ENCODE measurements around the gene CRELD2. TPM values are rescaled to one million over a fixed set of nuclear protein-coding genes. Genes with fewer than 3 reads are reported as not detected.
A peak's percentile ranks its signal among the peaks of the same experiment; 100 is the strongest.

The CRELD2 gene, protein sequence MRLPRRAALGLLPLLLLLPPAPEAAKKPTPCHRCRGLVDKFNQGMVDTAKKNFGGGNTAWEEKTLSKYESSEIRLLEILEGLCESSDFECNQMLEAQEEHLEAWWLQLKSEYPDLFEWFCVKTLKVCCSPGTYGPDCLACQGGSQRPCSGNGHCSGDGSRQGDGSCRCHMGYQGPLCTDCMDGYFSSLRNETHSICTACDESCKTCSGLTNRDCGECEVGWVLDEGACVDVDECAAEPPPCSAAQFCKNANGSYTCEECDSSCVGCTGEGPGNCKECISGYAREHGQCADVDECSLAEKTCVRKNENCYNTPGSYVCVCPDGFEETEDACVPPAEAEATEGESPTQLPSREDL
- total RNA-seq (10 to 100 TPM; 35.4 to 83.0 (median 81.1) TPM), polyA plus RNA-seq (10 to 100 TPM; 19.4 to 30.4 (median 29.0) TPM)
- long read RNA-seq, donor 1, partial matches to known transcripts = 0 of 1 reads
- long read RNA-seq, donor 1, other reads (novel, unspliced or antisense) = 0 of 1 reads
- long read RNA-seq, donor 2, transcript CRELD2-201 (10 exons, 1,357 nt) = major isoform, 6 of 11 reads
- long read RNA-seq, donor 2, partial matches to known transcripts = 0 of 11 reads
- long read RNA-seq, donor 2, other reads (novel, unspliced or antisense) = 0 of 11 reads
- long read RNA-seq, donor 3, partial matches to known transcripts = 0 of 6 reads
- long read RNA-seq, donor 3, other reads (novel, unspliced or antisense) = 0 of 6 reads
- long read RNA-seq, donor 4 = 0 reads
- long read RNA-seq, donor 5, transcript CRELD2-201 (10 exons, 1,357 nt) = major isoform, 14 of 16 reads
- long read RNA-seq, donor 5, partial matches to known transcripts = 0 of 16 reads
- long read RNA-seq, donor 5, other reads (novel, unspliced or antisense) = 0 of 16 reads
- long read RNA-seq, donor 6, transcript CRELD2-201 (10 exons, 1,357 nt) = major isoform, 19 of 35 reads
- long read RNA-seq, donor 6, partial matches to known transcripts = 11 of 35 reads
- long read RNA-seq, donor 6, other reads (novel, unspliced or antisense) = 0 of 35 reads
- long read RNA-seq, donor 7, transcript CRELD2-201 (10 exons, 1,357 nt) = major isoform, 16 of 16 reads
- long read RNA-seq, donor 7, partial matches to known transcripts = 0 of 16 reads
- long read RNA-seq, donor 7, other reads (novel, unspliced or antisense) = 0 of 16 reads
- long read RNA-seq, donor 8, transcript CRELD2-201 (10 exons, 1,357 nt) = major isoform, 11 of 19 reads
- long read RNA-seq, donor 8, partial matches to known transcripts = 5 of 19 reads
- long read RNA-seq, donor 8, other reads (novel, unspliced or antisense) = 0 of 19 reads
- long read RNA-seq, donor 9, transcript CRELD2-201 (10 exons, 1,357 nt) = major isoform, 6 of 8 reads
- long read RNA-seq, donor 9, partial matches to known transcripts = 0 of 8 reads
- long read RNA-seq, donor 9, other reads (novel, unspliced or antisense) = 0 of 8 reads
- long read RNA-seq, donor 10, partial matches to known transcripts = 0 of 1 reads
- long read RNA-seq, donor 10, other reads (novel, unspliced or antisense) = 0 of 1 reads

- Histone ChIP-seq H3K27me3 (no peaks in the 10 kb centered on the region), H3K4me3 (peak within 1 kb of the TSS; percentile 79 to 93 (median 88)), H3K4me1 (peaks cover 17 to 34% (median 33%) of the 10 kb centered on the region in 4 donors), H3K9me3 (no peaks in the 10 kb centered on the region), H3K27ac (peak within 1 kb of the TSS; percentile 90 to 99 (median 97)), H3K36me3 (peaks cover 11 to 44% (median 41%) of the 10 kb centered on the region in 4 donors)
- 0 to 1% (median 0%) methylated on average over 40 to 103 of the region's 103 CpGs for WGBS, 5 donors
- peak; percentile 99 for DNase-seq
- intact Hi-C loops (cut with DNase I; ENCODE audit: low total_unique reads) = no loop called here
- peak in 2 of 3 donors; percentile 68 to 76 for TF ChIP-seq POLR2AphosphoS5 (IDR thresholded peaks at IDR 0.05)
- no peak for TF ChIP-seq EP300 (IDR thresholded peaks at IDR 0.05)
These were observed at the start of gene CRELD2, which contains the start of gene ALG12 for GRCh38 chr22:49917974-49918910. Gene CRELD2 (plus strand): TSS chr22:49918634. CDS start chr22:49918770, 136 bp downstream. Gene ALG12 (minus strand): TSS chr22:49918438. CDS start chr22:49913765, 4,673 bp downstream.

GRCh38 chr22:49869086-49869830 lies 49.2 kb upstream of the CRELD2 start:
- WGBS, 5 donors = 91 to 92% (median 91%) methylated on average over 17 of the region's 17 CpGs
- Histone ChIP-seq H3K27ac (no peak overlapping the region), H3K4me1 (no peaks in the 10 kb centered on the region), H3K27me3 (no peaks in the 10 kb centered on the region), H3K4me3 (no peak overlapping the region), H3K36me3 (peaks cover 0 to 21% (median 3%) of the 10 kb centered on the region in 4 donors), H3K9me3 (peaks cover 5 to 40% (median 30%) of the 10 kb centered on the region in 4 donors)
- DNase-seq = no peak
- TF ChIP-seq POLR2A (IDR thresholded peaks at IDR 0.05) = no peak
- intact Hi-C loops (cut with DNase I; ENCODE audit: low total_unique reads) = no loop called here

DNA sequence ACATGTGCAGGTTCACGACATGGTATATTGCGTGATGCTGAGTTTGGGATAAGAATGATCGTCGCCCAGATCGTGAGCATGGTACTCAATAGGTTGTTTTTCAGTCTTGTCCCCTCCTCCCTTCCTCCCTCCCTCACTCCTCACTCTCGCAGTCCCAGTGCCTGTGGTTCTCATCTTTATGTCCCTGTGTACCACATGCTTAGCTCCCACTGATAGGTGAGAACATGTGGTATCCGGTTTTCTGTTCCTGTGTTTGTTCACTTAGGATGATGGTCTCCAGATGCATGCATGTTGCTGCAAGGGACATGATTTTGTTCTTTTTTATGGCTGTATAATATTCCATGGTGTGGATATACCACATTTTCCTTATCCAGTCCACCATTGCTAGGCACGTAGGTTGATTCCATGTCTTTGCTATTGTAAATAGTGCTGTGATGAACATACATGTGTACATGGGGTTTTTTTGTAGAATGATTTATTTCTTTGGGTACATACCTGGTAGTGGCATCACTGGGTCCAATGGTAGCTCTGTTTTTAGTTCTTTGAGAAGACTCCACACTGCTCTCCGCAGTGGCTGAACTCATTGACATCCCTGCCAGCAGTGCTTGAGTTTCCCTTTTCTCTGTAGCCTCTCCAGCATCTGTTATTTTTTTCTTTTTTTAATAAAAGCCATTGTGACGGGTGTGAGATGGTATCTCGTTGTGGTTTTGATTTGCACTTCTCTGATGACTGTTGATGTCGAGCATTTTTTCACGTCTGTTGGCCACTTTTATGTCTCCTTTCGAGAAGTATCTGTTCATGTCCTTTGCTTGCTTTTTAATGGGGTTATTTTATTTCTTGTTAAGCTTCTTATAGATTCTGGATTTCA lies 48.4 kb upstream of the CRELD2 start:
- no peaks in the 10 kb centered on the region for H3K27me3 ChIP-seq
- H3K9me3 ChIP-seq = peaks cover 5 to 40% (median 30%) of the 10 kb centered on the region in 4 donors
- H3K4me1 ChIP-seq = no peaks in the 10 kb centered on the region
- H3K36me3 ChIP-seq = peaks cover 0 to 21% (median 3%) of the 10 kb centered on the region in 4 donors
- no peak for DNase-seq
- WGBS, 5 donors = 76 to 94% (median 88%) methylated on average over 13 to 14 of the region's 14 CpGs
- H3K4me3 ChIP-seq = no peak overlapping the region
- TF ChIP-seq POLR2A (IDR thresholded peaks at IDR 0.05) (no peak), EP300 (IDR thresholded peaks at IDR 0.05) (no peak), CTCF (IDR thresholded peaks at IDR 0.05) (no peak), POLR2AphosphoS5 (IDR thresholded peaks at IDR 0.05) (no peak)
- intact Hi-C loops (cut with DNase I; ENCODE audit: low total_unique reads) = no loop called here
- H3K27ac ChIP-seq = no peak overlapping the region

Measured in stomach (tissue), 19 donors.